ENCODE measurements around the gene CAMK1D. TPM values are rescaled to one million over a fixed set of nuclear protein-coding genes. Genes with fewer than 3 reads are reported as not detected.
"Not testable (repeated sequence)": the region's sequence is repeated elsewhere in the genome, so short reads cannot be mapped to it uniquely, and the experiment has no call there.

Gene CAMK1D
- total RNA-seq, 3 donors from 2014 or later = 20.6 to 48.5 (median 32.8) TPM

DNA sequence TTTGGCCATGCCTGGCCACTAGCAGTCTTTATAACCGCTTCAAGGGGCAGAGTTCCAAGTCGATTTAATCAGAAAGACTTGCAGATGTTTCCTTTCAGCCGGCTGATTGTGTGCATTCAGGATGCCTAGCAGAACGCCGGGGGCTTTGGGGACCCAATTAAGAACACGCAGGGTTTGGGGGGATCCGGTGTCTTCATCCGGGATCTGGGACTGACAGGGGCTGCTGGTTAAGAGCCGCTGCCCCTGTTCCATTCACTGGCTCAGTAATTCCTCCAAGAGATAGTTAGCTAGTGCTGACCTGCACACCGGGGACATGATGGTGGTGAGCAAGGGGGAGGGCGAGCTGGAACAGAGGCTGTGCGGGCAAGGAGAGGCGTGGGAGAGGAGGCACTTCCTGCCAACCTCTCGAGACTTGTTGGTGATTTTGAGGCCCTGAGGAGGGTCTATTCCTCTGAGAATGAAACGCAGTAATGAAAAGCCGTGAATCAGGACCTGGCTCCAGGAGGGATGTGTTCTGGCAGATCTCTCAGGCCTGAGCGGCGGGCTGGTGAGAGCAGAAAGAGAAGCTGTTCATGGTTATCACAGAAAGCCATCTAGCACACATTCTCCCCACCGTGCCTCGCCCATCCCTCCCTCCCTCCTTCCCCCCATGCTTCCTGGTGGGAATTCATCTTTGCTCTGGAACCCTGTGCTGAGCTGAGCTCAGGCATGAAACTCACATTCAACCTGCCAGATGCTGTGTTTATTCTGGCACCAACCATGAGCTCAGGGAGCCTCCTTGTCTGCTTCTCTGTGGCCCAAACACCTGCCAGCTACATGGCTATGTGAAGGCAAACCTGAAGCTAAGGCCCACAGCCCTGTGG, 500.2 kb downstream of the CAMK1D start:
- H3K4me3 ChIP-seq = no peak overlapping the region
- intact Hi-C loops (cut with DNase I, micrococcal nuclease) = no loop called here
- no peaks in the 10 kb centered on the region for H3K36me3 ChIP-seq (ENCODE audit: low read depth)
- no peak for TF ChIP-seq CTCF (IDR thresholded peaks at IDR 0.05)
- no peaks in the 10 kb centered on the region for H3K9me3 ChIP-seq
- DNase-seq (no peak), ATAC-seq (no peak)
- no peaks in the 10 kb centered on the region for H3K4me1 ChIP-seq (ENCODE audit: low read depth)

- Histone ChIP-seq H3K36me3 (ENCODE audit: low read depth) (no peaks in the 10 kb centered on the region), H3K4me3 (no peak overlapping the region), H3K9me3 (no peaks in the 10 kb centered on the region), H3K4me1 (ENCODE audit: low read depth) (no peaks in the 10 kb centered on the region)
- no peak for TF ChIP-seq CTCF (IDR thresholded peaks at IDR 0.05)
- intact Hi-C loops (cut with DNase I, micrococcal nuclease) = no loop called here
- DNase-seq = no peak
- ATAC-seq = no peak
Measured at GRCh38 chr10:12852687-12853086, 503.3 kb downstream of the CAMK1D start.

GRCh38 chr10:12854988-12855387, 505.6 kb downstream of the CAMK1D start:
- no peak for ATAC-seq
- TF ChIP-seq CTCF (IDR thresholded peaks at IDR 0.05) = no peak
- Histone ChIP-seq H3K36me3 (ENCODE audit: low read depth) (no peaks in the 10 kb centered on the region), H3K4me1 (ENCODE audit: low read depth) (no peaks in the 10 kb centered on the region), H3K4me3 (no peak overlapping the region), H3K9me3 (no peaks in the 10 kb centered on the region)
- intact Hi-C loops (cut with DNase I, micrococcal nuclease) = no loop called here
- no peak for DNase-seq

- ATAC-seq = no peak
- no peak for TF ChIP-seq CTCF (IDR thresholded peaks at IDR 0.05)
- no peak for DNase-seq
- Histone ChIP-seq H3K9me3 (no peaks in the 10 kb centered on the region), H3K36me3 (ENCODE audit: low read depth) (no peaks in the 10 kb centered on the region), H3K4me1 (ENCODE audit: low read depth) (no peaks in the 10 kb centered on the region), H3K4me3 (no peak overlapping the region)
- intact Hi-C loops (cut with DNase I, micrococcal nuclease) = no loop called here
Measured at GRCh38 chr10:12862459-12862858, 513.1 kb downstream of the CAMK1D start.

- H3K9me3 ChIP-seq; H3K4me1 ChIP-seq (ENCODE audit: low read depth); H3K4me3 ChIP-seq; intact Hi-C loops (cut with DNase I, micrococcal nuclease); ATAC-seq; DNase-seq; H3K36me3 ChIP-seq (ENCODE audit: low read depth): not testable (repeated sequence)
Measured at GRCh38 chr10:12865515-12865914, 516.2 kb downstream of the CAMK1D start.

DNA sequence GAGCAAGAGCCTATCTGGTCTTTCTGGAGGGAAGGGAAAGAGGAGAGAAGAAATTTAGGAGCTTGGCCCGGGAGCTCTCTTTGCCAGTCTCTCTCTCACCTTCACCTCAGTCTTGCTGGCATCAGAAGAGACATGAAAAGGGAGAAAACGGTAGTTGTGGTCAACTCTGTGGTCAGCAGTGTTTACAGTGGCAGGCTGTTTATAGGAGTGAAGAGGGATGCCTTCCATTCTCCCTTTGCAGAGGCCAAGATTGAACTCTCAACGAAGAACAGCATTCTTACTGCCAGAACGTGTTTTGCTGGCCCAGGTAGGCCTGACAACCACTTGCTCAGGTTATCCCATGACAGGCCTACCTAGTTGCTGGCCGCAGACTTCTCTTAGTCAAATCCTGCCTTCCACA, 518.9 kb downstream of the CAMK1D start:
- intact Hi-C loops (cut with DNase I, micrococcal nuclease) = no loop called here
- no peaks in the 10 kb centered on the region for H3K9me3 ChIP-seq
- no peak for DNase-seq
- no peaks in the 10 kb centered on the region for H3K36me3 ChIP-seq (ENCODE audit: low read depth)
- no peak overlapping the region for H3K4me3 ChIP-seq
- H3K4me1 ChIP-seq (ENCODE audit: low read depth) = no peaks in the 10 kb centered on the region
- no peak for ATAC-seq
- no peak for TF ChIP-seq CTCF (IDR thresholded peaks at IDR 0.05)

Measured in mucosa of descending colon (tissue), 3 donors.